Prostate gland (tissue), 2 donors: ENCODE measurements around the gene COL4A6.

Experiments used
- POLR2A ChIP-seq: fragments of 450-650 bp; IDR thresholded peaks from one replicate; pipeline ENCODE4 v1.6.1; 2016; ENCODE audit warnings: antibody characterized with exemption, mild to moderate bottlenecking
- TF ChIP-seq, protein P1 (sequence below), 4 experiments: fragments of 200-600 bp in 2 of 4; fragments of 450-650 bp in 2 of 4; sonication (generic) in 2 of 4; IDR thresholded peaks; 1 replicate in 3 of 4; 2 replicates in 1 of 4; pipeline ENCODE4 v1.5.1; 2016 to 2019; ENCODE audit warnings: antibody characterized with exemption in 4 of 4, mild to moderate bottlenecking in 2 of 4, moderate library complexity in 2 of 4

- TF ChIP-seq, protein P1, sequence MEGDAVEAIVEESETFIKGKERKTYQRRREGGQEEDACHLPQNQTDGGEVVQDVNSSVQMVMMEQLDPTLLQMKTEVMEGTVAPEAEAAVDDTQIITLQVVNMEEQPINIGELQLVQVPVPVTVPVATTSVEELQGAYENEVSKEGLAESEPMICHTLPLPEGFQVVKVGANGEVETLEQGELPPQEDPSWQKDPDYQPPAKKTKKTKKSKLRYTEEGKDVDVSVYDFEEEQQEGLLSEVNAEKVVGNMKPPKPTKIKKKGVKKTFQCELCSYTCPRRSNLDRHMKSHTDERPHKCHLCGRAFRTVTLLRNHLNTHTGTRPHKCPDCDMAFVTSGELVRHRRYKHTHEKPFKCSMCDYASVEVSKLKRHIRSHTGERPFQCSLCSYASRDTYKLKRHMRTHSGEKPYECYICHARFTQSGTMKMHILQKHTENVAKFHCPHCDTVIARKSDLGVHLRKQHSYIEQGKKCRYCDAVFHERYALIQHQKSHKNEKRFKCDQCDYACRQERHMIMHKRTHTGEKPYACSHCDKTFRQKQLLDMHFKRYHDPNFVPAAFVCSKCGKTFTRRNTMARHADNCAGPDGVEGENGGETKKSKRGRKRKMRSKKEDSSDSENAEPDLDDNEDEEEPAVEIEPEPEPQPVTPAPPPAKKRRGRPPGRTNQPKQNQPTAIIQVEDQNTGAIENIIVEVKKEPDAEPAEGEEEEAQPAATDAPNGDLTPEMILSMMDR (IDR thresholded peaks at IDR 0.05), result no peak
- no peak for TF ChIP-seq POLR2A
These were observed 180.7 kb downstream of the COL4A6 start for GRCh38 chrX:108257556-108257955.
